ENCODE measurements around the gene MYO5A.

DNA sequence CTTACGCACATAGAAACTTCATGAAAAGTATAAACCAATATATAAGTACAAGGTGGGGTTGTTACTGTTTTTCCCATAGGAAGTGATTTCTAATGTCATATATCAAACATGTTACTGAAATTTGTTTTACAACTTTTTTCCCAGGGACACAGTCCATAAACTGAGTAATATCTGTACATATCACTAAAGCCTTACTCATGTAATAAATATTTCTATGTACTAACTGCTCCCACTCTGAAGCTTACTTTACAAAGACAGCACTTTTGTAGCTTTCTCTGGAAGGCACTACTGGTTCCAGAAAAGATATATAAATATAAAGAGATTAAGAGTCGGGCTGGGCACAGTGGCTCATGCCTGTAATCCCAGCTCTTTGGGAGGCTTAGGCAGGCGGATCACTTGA, 91.7 kb downstream of the MYO5A start:
- no peak for TF ChIP-seq RAD21 (IDR thresholded peaks at IDR 0.05; ENCODE audit: low read length)
- TF ChIP-seq NRF1 (IDR thresholded peaks at IDR 0.05; ENCODE audit: low read depth, low read length) = no peak
- TF ChIP-seq, protein P1, sequence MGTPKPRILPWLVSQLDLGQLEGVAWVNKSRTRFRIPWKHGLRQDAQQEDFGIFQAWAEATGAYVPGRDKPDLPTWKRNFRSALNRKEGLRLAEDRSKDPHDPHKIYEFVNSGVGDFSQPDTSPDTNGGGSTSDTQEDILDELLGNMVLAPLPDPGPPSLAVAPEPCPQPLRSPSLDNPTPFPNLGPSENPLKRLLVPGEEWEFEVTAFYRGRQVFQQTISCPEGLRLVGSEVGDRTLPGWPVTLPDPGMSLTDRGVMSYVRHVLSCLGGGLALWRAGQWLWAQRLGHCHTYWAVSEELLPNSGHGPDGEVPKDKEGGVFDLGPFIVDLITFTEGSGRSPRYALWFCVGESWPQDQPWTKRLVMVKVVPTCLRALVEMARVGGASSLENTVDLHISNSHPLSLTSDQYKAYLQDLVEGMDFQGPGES (IDR thresholded peaks at IDR 0.05; ENCODE audit: low read depth, low read length) = no peak
- no peak for TF ChIP-seq FOSL2 (IDR thresholded peaks at IDR 0.05; ENCODE audit: borderline replicate concordance, low read depth)
- no peak for TF ChIP-seq EP300 (IDR thresholded peaks at IDR 0.05; ENCODE audit: borderline replicate concordance in 1 of 2, low read depth in 1 of 2, low read length in 1 of 2)
- TF ChIP-seq, protein P2, sequence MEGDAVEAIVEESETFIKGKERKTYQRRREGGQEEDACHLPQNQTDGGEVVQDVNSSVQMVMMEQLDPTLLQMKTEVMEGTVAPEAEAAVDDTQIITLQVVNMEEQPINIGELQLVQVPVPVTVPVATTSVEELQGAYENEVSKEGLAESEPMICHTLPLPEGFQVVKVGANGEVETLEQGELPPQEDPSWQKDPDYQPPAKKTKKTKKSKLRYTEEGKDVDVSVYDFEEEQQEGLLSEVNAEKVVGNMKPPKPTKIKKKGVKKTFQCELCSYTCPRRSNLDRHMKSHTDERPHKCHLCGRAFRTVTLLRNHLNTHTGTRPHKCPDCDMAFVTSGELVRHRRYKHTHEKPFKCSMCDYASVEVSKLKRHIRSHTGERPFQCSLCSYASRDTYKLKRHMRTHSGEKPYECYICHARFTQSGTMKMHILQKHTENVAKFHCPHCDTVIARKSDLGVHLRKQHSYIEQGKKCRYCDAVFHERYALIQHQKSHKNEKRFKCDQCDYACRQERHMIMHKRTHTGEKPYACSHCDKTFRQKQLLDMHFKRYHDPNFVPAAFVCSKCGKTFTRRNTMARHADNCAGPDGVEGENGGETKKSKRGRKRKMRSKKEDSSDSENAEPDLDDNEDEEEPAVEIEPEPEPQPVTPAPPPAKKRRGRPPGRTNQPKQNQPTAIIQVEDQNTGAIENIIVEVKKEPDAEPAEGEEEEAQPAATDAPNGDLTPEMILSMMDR (IDR thresholded peaks at IDR 0.05) = no peak

Data from SK-N-SH (cell line).